A204.1 (cell line): ENCODE measurements around the gene XPC.

Experiments
- FAIRE-seq: peaks from 2 replicates; lab custom pipeline; 2012; peaks lifted over from hg19 to GRCh38; lab: Jason Lieb, UNC

The XPC gene

DNA sequence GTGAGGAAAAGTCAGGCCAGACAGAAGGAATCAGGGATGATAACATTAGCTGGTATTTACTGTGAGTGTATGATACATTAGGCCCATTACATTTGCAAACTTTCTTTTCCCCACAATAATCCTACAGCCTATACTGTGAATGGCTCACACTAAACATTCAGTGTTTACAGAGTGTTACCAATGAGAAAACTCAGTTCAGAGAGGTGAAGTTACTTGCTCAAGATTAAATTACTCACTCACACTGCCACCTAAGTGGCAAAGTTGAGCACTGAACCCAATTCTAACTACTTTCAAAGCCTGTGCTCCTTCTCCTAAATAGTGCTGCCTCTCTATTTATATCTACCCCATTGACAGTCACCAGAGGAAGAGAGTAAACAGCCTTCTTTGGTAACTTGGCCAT lies 8.5 kb downstream of the XPC start:
- no peak for FAIRE-seq

DNA sequence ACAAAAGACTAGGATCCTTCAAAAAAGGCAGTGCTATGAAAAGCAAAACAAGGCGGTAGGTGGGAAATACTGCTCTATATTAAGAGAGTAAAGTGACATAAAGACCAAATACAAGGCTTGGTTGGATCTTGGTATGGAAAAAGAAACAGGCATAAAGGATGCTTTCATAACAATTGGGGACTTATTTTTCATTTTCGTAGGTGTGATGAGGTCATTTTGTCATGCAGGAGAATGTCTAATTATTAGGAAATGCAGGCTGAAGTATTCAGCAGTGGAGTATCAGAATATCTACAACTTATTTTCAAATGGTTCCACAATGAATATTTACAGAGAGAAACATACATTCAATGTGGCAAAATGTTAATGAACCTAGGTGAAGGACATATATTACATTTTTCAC lies 9.0 kb downstream of the XPC start:
- FAIRE-seq, result no peak

DNA sequence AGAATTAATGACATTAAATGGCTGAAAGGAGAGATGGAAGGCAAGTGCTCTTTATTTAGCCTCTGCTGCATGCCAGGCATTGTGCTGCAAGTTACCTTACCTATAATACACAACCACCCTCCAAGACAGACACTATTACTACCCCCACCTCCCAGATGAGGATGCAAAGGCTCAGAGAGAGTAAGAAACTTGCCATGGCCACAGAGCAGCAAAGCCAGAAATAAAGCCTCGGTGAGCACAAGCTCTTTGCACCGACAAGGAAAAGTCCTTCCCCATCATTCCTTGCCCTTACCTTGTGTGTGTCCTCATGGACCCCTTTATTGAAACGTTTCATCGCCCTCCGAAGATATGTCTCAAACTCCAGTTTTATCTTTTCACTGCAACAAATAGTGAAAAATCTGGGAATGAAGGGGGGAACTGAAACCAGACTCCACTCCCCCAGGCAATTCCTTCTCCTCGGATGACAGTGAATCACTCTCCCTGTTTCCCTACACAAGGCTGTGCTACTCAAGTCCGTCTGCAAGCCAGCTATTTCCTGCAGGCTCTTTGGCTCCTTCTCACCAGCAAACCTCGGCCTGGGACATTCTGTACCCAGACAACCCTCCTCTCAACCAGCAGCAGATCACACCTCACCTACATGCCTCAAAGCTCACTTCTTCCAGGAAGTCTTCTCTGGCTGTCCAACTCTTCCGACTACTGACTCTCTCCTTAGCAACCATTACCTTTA lies 11.4 kb downstream of the XPC start:
- no peak for FAIRE-seq

GRCh38 chr3:14162178-14162577 lies 16.2 kb downstream of the XPC start:
- no peak for FAIRE-seq

- no peak for FAIRE-seq
These were observed 17.1 kb downstream of the XPC start for GRCh38 chr3:14161282-14161681.

GRCh38 chr3:14159426-14159825 lies 19.0 kb downstream of the XPC start:
- FAIRE-seq, result no peak

- FAIRE-seq, result no peak
These were observed 20.0 kb downstream of the XPC start for GRCh38 chr3:14158370-14158769.

DNA sequence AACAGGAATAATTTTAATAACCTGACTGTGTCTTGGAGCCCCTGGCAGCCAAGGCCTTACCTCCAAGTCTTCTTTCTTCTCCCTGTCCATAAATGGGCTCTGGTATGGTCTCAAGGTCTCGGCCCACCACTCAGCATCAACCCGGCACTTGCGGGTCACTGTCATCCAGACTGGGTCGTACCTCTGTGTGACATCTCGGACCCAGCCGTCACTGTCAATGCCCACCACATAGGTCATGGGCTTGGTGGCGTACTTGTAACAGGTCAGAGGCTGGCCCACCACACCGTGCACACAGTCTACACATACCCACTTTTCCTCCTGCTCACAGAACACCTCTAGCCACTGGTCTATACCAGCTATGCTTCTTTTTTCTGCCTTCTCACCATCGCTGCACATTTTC lies 20.4 kb downstream of the XPC start:
- no peak for FAIRE-seq

- FAIRE-seq, result no peak
These were observed 21.4 kb downstream of the XPC start for GRCh38 chr3:14156843-14157561.

GRCh38 chr3:14156201-14156600 lies 22.2 kb downstream of the XPC start:
- FAIRE-seq, result no peak

GRCh38 chr3:14154895-14155440 lies 23.4 kb downstream of the XPC start:
- no peak for FAIRE-seq

DNA sequence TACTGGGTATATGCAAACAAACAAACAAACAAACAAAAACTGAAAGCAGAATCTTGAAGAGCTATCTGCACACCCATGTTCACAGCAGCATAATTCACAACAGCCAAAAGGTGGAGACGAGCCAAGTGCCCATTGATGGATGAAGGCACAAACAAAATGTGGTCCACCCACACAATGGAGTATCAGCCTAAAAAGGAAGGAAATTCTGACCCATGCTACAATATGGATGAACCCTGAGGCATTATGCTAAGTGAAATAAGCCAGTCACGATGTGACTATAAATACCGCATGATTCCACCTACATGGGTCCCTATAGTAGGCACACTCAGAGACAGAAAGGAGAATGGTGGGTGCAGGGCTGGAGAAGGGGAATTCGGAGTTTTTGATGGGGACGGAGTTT lies 24.1 kb downstream of the XPC start:
- no peak for FAIRE-seq

- no peak for FAIRE-seq
These were observed 24.7 kb downstream of the XPC start for GRCh38 chr3:14153663-14154062.

DNA sequence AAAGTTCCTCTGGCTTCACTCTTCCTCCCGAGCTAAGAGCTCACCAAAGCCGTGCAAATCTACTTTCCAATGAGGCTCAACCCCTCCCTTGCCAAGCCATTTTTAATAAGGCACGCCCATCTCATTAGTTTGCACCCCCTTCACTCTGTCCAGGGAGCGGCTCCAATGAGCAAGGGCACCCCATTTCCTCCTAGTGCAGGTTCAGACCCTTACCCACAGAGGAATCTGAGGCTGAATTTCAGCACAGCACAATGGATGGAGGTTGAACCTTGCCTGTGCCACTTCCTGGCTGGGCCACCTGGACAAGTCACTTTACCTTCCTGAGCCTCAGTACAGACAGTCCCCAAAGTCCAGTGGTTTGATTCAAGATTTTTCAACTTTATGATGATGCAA lies 25.4 kb downstream of the XPC start:
- FAIRE-seq, result no peak

DNA sequence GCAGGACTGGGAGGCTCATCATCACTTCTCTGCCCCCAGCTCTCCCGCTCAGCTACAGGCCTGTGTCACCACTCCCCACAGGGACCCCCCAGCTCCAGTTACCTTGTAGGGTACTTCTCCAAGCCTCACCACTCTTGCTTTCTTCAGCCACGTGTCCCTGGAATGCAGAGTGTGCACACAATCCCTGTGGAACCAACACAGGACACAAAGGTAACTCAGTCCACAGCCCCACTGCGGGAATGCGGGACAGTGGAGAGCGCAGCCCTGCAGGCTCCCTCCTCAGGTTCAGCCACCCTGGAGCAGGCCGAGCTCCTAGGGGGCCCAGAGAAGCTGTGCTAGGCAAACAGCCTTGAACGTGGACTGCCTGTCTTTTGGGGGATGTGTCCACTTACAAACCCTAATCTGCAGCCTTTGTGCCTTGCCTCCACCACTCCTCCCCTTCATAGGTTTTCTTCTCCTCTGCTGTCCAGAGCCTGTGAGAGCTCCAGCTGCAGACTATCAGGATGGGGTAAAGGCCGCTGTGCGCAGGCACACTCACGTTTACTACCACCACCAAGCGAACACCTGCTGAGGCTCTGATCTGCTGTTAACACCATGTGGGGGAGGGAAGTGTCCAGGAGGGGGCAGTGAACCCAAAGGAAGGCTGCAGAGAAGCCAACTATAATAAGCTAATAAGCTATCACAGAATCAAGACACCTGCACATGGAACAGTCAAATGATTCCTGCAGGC lies 26.0 kb downstream of the XPC start:
- FAIRE-seq, result no peak

GRCh38 chr3:14151471-14152083 lies 26.8 kb downstream of the XPC start:
- no peak for FAIRE-seq

- FAIRE-seq, result no peak
These were observed 27.7 kb downstream of the XPC start for GRCh38 chr3:14150491-14151230.

- FAIRE-seq, result no peak
These were observed 28.3 kb downstream of the XPC start for GRCh38 chr3:14150078-14150477.

DNA sequence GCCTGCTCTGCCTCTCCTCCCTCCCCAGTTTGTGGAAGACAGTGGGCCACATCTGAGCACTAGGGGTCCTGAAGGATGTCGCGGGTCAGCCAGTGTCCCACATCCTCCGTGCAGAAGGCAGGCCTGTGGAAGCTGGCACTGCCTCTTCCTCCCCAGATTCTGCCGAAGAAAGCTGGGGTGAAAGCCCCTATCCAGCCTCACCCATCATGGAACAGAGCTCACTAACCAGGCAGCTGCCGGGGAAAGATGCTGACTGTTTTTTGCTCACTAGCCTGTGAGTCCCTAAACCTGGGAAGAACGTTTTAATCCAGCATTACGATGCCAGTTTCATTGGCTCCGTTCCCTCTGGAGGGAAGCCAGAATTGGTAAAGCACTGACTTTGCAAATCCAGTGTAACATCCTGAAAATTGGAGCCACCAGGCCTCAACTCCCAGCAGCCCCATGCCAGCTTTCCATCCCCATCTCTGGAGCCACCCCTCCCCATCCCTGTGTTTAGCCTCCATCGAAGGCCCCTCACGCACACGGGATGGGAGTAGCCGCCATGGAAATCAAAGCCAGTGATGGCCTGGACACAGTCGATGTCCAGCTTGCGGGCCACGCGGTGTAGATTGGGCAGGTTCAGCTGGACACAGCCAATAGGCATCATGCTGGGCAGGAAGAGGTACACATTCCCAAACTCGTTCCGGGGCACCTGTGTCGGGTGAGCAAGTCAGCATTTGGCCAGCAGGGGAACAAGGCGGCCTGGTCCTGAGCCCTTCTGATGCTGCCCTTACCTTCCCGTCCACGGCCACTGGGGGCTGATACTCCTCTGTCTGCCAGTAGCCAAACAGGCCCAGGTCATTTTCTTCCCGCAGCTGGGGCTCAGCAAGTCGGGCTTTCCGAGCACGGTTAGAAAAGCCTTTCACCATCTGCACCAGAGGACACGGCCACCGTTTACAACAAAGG lies 30.1 kb downstream of the XPC start:
- FAIRE-seq, result no peak

GRCh38 chr3:14147617-14148016 lies 30.8 kb downstream of the XPC start:
- no peak for FAIRE-seq

DNA sequence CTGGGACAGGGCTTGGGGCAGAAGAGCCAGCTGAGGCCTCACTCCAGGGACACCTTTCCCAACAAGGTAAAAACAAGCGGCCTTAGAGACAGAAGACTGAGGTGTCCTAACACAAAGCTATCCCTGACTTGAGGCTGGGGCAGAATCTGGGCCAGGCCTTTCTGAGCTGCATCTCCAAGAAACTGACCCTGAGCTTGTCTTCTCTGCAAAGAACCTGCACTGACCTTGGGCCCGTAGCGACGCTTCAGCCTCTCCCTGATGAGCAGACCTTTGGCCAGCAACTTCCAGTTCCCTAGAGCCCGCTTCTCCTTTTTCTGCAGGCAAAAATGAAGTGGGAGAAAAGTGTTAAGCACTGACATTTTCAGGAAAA lies 31.4 kb downstream of the XPC start:
- no peak for FAIRE-seq
